ENCODE data around the gene PSMB9.
"Not testable (repeated sequence)": the region's sequence is repeated elsewhere in the genome, so short reads cannot be mapped to it uniquely, and the experiment has no call there.

PSMB9 gene

DNA sequence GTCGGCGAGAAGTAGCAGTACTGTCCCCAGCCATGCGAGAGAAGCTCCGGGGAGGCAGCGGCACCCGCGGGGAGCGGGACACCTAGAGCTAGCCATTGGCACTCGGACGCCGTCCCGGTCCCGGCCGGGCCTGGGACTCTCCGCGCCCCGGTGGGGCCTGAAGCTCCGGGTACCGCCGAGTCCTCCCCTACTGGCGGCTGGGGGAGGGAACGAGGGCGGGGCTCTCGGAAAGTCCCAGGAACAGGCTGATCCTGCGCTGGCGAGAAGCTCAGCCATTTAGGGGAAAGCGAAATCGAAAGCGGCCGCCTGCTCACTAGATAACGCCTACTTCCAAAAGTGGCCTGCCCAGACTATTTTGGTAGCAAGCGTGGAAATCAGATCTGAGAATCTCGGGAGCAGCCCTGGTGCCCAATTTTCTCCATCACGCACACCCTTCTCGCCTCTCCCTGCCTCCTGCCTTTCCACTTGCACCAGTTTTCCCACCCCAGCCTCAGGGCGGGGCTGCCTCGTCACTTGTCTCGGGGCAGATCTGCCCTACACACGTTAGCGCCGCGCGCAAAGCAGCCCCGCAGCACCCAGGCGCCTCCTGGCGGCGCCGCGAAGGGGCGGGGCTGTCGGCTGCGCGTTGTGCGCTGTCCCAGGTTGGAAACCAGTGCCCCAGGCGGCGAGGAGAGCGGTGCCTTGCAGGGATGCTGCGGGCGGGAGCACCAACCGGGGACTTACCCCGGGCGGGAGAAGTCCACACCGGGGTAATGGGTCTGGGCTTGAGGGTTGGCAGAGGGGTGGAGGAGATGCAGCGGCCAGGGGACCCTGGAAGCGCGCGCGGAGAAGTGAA is at the start of gene PSMB9, which contains the start of gene TAP1:
PSMB9 (plus strand) TSS at position 652 of the 835 bp plus-strand sequence; CDS start at position 690, 38 bp downstream.
TAP1 (minus strand) TSS at position 164 of the 835 bp plus-strand sequence; CDS start at position 96, 68 bp downstream.
- peak within 1 kb of the TSS; percentile 76 for H3K27ac ChIP-seq
- DNase-seq (ENCODE audit: low read depth, low spot score): peak; percentile 70

DNA sequence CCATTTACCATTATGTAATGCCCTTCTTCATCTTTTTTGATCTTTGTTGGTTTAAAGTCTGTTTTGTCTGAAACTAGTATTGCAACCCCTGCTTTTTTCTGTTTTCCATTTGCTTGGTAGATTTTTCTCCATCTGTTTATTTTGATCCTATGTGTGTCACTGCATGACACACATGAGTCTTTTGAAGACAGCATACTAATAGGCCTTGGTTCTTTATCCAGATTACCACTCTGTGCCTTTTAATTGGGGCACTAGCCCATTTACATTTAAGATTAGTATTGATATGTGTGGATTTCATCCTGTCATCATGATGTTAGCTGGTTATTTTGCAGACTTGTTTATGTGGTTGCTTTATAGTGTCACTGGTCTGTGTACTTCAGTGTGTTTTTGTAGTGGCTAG is 48.6 kb upstream of the PSMB9 start:
- not testable (repeated sequence) for H3K27ac ChIP-seq; DNase-seq (ENCODE audit: low read depth, low spot score)

DNA sequence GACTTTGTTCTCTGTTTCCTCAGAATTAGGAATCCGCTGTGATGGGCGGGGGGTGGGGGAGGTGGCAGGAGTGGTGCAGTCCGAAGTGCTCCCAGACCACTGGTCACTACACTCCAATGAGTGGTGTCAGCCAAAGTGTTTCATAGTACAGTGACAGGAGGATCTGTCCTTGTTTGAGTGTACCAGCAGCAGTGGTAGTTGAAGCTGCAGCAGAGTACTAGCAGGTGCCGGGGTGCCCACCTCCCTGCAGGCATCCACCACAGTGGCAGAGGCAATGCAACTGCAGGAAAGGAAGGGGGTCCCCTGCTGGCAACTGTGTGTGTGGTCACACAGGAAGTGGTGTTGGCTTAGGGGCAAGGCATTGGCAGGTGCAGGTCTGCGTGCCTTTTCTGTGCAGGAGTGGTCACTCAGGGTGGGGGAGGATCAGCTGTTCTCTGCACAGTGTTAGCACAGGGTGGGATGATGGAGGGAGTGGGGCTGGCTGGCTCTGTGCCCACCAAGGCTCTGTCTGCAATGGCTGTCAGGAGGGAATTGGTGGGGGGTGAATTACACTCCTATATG is 46.9 kb upstream of the PSMB9 start:
- DNase-seq (ENCODE audit: low read depth, low spot score): no peak
- H3K27ac ChIP-seq: no peak overlapping the region

DNA sequence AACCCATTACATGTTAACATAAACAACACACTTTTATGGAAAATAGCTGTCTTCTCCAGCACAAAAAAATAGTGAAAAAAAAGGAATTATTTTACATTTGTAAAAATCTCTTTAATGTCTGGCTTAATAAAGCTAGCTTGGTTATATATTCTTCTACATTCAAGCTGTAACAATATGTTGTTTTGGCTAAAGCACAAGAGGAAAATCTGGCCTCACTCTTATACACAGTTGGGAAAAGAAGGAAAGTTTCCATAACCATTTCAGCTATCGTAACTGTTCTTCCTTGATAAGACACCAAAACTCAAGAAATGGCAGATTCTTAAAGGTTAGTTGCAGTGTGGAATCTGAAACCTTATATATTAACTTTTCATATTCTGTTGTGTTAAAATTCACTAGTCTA is 44.8 kb upstream of the PSMB9 start:
- no peak for DNase-seq (ENCODE audit: low read depth, low spot score)
- H3K27ac ChIP-seq: no peak overlapping the region

DNA sequence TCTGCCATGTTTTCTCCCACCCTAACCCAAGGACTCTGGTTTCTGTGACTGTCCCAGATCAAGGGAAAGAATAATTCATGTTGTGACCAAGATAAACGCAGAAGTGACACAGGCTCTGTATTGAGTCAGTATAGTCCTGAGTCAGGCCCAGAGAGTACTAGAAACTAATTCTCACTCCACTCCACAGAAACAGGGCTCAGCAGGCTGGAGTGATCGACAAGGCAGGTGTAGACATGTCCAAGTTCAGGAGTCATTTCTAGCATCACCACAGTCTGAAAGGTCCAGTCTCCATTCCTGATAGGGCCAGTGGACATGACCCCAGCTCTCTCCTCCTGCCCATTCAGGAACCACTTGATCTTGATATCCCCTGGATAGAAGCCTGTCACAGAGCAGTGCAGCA is 39.8 kb upstream of the PSMB9 start:
- DNase-seq (ENCODE audit: low read depth, low spot score): peak; percentile 43
- peak overlapping the region; percentile 44 for H3K27ac ChIP-seq

DNA sequence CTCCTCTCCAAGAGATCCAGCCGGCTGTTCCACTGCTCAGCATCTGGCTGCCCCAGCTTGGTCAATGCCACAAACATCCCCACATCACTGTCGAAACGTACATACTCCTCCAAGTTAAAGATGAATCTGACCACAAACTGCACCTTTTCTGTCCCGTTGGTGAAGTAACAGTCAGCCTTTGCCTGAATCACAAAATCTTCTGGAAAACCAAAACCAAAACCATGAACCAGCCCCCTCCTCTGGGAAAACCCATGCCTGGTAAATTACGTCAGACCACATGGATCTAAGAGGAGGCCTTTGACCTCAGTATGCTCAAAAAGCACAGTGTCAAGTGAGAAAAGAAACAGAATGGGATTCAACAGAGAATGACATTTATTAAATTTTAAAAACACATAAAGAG is 38.9 kb upstream of the PSMB9 start:
- no peak overlapping the region for H3K27ac ChIP-seq
- no peak for DNase-seq (ENCODE audit: low read depth, low spot score)

DNA sequence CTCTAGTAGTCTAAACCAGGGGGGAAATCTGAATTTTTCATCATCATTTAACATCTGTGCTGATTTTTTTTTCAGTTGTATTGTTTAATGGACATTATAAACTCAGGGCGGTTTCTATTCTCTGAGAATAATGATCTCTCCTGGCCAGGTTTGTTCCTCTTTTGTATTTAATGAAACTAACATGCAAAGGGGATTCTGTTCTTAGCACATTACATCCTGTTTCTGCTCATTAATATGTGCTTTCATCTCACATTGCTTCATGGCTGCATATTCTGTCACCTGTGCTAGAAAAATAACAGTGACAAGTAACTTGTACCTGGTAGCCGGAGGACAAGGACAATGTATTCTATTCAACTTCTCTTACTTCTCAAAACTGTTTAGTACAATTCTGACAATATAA is 38.0 kb upstream of the PSMB9 start:
- DNase-seq (ENCODE audit: low read depth, low spot score): no peak
- peak overlapping the region; percentile 80 for H3K27ac ChIP-seq

DNA sequence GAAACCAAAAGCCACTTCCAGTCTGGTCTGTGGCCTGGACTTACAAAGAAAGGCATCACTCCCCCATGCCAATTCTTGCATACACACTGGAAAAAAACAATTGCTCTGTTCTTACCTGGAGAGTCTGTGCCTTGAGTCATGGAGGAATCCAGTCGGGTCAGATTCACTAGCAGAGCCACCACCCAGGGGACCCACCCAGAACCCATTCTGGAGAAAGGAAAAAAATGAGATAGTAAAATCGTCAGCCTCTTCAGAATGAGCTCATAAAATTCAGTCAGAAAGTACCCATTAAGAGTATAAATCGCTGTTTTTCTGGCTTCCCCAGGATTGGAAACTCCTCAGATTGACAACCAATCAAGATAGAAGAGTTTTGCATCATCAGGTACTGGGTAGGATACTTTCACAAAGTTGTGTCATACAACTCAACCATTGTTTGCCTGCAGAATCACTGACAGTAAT is 37.2 kb upstream of the PSMB9 start, which contains the start of gene HLA-DOB:
HLA-DOB (minus strand) TSS at position 257 of the 459 bp plus-strand sequence; CDS start at position 206, 51 bp downstream.
- peak; percentile 90 for DNase-seq (ENCODE audit: low read depth, low spot score)
- H3K27ac ChIP-seq: peak within 1 kb of the TSS; percentile 80

DNA sequence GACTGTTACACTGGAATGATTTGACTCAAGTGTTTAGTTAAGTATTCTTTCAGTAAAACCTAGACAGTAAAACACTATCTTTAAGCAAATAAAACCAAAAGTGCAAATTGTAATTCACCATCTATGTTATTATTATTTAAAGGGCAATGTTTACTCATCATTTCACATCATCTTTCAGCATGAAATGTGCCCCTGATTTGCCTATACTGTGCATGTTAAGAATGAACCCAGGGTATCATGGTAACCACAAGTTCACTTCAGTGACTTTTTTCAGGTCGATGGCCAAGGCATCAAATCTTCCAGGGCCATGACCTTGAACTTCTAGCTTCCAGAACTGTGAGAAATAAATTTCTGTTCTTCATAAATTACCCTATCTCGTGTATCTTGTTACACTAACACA is 35.1 kb upstream of the PSMB9 start:
- H3K27ac ChIP-seq: peak overlapping the region; percentile 58
- DNase-seq (ENCODE audit: low read depth, low spot score): no peak

DNA sequence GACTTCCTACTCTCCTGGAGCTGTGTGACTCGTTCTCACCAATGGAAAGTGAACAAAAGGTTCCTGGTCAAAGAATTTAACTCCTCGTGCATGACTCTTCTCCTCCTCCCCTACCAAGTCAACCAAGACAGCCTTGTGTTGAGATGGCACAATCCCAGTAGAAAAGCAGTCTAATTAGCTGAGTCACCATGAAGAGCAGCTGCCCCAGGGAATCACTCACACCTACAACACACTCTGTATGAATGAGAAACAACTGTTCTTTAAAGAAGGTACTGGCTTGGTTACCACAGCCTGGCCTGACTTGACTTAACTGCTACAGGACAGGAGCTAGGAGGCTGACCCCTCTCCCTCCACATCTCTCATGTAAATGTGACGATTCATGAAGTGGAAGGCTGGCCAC is 34.3 kb upstream of the PSMB9 start:
- DNase-seq (ENCODE audit: low read depth, low spot score): peak; percentile 94
- peak overlapping the region; percentile 58 for H3K27ac ChIP-seq

DNA sequence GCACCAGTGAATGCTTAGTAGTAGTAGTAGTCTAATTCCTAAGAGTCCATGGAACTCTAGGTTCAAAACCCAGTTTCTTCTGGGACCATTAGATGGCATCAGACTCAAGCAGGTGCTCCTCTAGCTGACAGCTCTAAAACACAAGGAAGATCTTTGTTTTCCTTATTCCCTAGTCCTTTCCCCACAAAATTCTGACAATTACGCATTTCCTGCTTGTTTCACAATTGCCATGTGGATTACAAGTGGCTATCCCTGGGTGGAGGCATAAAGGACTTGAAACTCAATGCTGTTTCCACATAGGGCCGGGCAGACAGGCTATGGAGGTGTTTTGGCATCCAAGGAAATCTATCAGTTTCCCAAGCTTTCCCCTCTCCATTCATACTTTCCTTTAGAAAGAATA is 28.0 kb upstream of the PSMB9 start:
- no peak overlapping the region for H3K27ac ChIP-seq
- DNase-seq (ENCODE audit: low read depth, low spot score): no peak

DNA sequence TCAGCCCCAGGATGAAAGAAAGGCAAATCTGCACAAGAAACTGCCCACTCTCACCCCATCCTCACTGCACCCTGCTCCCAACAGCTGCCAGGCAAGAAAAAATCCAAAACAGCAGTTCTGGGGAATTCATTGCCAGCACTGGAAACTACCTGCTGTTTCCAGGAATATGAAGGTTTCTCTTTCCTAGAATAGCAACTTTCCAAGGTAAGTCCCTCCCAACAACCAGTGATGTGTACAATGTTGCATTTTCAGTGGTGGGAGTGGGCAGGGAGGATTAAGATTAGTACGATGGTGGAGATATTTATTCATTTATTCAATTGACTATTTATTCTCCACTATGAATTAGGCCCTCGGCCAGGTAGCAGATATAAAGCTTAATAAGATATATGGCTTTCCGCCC is 27.0 kb upstream of the PSMB9 start:
- H3K27ac ChIP-seq: no peak overlapping the region
- no peak for DNase-seq (ENCODE audit: low read depth, low spot score)

DNA sequence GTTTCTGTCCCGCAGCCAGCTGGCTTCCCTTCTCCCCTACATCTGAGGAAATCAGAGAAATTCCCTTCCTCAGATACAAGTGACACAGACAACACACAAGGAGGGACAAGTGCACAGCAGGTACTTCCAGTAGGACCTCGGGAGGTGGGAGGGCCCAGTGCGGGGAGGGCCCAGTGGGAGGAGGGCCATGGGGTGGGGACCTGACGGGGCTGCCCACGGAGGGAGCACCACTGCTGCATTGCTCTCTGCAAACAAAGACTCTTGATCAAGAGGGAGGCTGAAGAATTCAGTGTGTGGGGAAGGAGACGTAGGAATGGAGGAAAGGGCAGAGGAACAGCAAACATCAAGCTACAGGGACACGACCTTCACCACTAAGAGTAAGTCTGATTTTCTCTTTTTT is 24.5 kb upstream of the PSMB9 start:
- H3K27ac ChIP-seq: no peak overlapping the region
- DNase-seq (ENCODE audit: low read depth, low spot score): no peak

DNA sequence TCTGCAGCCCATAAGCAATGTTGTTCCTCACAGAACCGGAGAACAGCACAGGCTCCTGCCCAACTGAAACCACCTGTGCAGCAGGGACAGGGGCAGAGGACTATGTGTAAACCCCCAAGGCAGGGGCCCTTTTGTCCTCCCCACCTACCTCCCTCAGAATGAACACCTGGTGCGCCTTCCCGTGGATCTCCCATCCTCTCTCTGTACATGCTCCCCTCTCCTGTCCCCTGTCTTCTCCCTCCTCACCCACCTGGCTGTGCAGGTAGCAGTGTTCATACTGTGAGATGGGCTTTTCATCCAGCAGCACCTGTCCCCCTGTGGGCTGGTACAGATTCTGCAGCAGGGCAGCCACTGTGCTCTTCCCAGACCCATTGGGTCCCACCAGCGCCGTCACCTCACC is 24.0 kb upstream of the PSMB9 start:
- no peak for DNase-seq (ENCODE audit: low read depth, low spot score)
- H3K27ac ChIP-seq: no peak overlapping the region

DNA sequence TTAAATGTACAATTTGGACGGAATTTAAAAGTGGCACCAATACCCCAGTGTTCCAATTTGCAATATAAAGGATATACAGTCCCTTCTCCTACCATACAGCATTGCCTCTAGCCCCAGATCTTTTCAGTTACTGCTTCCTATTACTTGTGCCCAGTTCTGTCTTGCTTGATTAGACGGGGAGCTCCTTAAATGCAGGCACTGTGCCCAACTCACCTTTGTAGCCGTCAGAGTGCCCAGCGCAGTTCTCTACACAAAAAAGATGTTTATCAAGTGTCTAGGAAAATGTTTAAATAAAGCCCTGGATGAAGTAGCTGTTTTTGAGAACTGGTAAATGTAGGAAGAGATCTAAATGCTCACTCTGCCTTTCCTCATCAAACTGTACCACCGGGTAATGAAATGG is 23.1 kb upstream of the PSMB9 start:
- H3K27ac ChIP-seq: no peak overlapping the region
- no peak for DNase-seq (ENCODE audit: low read depth, low spot score)

DNA sequence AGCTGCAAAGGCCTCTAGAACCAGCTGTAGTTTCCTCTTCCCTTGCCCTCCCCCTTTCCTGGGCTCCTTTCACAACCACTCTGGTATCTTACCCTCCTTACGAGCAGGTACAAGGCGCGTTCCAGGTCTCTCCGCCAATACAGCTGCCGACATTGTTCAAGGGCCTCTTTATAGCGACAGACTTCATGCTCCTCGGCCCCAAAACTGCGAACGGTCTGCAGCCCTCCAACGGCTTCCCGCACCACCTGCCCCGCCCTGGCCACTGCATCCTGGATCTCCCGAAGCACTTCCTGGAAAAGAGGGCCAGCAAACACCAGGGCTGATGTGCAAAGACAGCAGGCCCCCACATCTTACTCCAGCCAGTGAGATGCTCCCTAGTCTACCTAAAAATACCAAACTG is 21.5 kb upstream of the PSMB9 start:
- no peak for DNase-seq (ENCODE audit: low read depth, low spot score)

DNA sequence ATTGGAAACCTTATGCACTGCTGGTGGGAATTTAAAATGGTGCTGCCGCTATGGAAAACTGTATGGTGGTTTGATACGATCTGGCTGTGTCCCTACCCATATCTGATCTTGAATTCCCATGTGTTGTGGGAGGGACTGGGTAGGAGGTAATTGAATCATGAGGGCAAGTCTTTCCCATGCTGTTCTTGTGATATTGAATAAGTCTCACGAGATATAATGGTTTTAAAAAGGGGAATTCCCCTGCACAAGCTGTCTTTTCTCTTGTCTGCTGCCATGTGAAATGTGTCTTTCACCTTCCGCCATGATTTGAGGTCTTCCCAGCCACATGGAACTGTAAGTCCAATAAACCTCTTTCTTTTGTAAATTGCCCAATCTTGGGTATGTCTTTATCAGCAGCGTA is 20.3 kb upstream of the PSMB9 start:
- DNase-seq (ENCODE audit: low read depth, low spot score): no peak

More for the DNA sequence above, 21.5 kb upstream of the PSMB9 start:
- no peak overlapping the region for H3K27ac ChIP-seq

DNA sequence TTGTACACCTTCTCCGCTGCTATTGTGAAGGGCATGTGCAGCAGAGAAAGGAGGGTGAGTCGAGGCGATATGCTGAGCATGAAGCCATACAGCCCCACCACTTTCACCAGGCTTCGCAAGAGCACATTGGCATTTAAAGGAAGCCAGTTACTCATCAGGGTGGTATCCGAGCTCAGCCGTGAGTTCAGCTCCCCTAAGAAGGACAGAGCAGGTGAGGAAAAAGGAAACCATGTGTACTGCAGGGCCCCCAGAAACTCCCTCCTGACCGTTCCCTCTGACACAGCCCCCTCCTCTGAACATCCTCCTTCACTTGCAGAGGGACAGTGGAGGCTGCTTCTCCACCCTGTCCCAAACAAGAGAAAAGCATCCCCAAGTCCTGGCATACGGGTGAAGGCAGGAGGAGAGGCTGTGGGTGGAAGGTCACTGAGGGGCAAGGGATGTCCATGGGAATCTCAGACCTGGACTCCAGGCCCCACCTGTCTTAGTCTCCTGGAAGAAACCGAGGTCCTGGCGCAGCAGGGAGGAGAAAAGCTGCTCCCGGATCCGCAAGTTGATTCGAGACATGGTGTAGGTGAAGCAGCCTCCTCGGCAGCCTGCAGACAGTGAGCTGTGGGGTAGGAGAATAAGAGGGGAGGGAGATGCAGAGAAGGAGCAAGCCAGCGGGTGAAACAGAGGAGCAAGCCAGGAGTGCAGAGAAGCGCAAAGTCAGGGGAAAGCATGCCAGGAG is 18.7 kb upstream of the PSMB9 start:
- no peak overlapping the region for H3K27ac ChIP-seq
- DNase-seq (ENCODE audit: low read depth, low spot score): no peak

More for the DNA sequence above, 20.3 kb upstream of the PSMB9 start:
- H3K27ac ChIP-seq: no peak overlapping the region

DNA sequence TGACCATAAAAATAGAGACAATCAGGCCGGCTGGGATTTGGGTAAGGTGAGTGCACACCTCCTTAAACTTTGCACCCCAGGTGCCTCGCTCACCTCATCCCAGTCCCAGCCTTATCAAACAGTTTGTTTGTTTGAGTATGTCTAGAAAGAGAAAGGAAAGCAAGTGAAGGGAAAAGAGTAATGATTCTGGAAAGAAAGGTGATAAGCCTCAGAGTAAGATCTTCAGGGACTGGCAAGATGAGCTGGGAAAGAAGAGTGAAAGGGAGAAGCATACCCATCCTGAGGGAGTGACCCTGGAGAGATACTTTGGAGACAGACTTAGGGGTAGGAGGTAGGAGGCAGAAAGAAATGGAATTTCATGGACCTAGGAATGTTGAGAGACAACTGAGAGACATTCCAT is 17.1 kb upstream of the PSMB9 start:
- peak overlapping the region; percentile 83 for H3K27ac ChIP-seq
- DNase-seq (ENCODE audit: low read depth, low spot score): no peak

DNA sequence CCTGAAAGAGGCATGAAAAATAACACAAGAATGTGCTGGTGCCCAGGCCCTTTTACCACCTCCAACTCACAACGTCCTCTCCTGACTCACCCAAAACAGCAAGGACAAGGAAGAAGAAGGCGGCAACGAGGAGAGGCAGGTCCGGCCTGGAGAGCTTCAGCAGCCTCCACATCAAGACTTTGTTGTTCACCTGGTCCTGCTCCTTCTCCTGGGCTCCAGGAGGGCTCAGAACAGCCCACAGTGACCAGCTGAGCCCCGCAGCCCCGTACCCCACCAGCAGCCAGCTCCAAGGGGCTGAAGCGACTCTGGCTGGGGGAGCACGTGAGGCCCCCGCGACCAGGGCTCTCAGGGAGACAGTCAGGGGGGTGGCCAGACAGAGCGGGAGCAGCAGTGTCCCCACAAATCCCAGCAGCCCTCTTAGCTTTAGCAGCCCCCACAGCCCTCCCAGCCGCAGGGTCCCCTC is 16.3 kb upstream of the PSMB9 start:
- H3K27ac ChIP-seq: peak overlapping the region; percentile 83
- peak; percentile 57 for DNase-seq (ENCODE audit: low read depth, low spot score)

Measured in epithelial cell of prostate (primary cell).